Measurements from ENCODE around the gene MBD4.

DNA sequence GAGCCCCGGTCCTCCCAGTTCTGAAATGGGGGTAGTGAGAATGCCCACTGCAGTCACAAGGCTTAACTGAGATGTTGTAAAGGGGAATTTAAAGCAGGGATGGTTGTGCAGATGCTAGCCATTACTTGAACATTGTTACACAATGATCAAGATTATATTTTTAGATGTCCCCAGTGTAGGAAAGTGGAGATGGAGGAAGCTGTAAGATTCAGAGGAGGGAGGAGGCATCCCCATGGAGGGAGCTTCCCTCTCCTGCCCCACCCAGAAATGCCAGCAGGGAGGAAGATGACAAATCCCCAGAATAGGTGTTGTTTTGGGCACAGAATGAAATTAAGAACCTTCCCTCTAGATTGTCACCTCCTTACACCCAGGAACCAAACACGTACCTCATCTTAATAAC is 57.4 kb downstream of the MBD4 start:
- TF ChIP-seq, protein P1, sequence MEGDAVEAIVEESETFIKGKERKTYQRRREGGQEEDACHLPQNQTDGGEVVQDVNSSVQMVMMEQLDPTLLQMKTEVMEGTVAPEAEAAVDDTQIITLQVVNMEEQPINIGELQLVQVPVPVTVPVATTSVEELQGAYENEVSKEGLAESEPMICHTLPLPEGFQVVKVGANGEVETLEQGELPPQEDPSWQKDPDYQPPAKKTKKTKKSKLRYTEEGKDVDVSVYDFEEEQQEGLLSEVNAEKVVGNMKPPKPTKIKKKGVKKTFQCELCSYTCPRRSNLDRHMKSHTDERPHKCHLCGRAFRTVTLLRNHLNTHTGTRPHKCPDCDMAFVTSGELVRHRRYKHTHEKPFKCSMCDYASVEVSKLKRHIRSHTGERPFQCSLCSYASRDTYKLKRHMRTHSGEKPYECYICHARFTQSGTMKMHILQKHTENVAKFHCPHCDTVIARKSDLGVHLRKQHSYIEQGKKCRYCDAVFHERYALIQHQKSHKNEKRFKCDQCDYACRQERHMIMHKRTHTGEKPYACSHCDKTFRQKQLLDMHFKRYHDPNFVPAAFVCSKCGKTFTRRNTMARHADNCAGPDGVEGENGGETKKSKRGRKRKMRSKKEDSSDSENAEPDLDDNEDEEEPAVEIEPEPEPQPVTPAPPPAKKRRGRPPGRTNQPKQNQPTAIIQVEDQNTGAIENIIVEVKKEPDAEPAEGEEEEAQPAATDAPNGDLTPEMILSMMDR (IDR thresholded peaks at IDR 0.05) = no peak
- no peak for TF ChIP-seq POLR2A (IDR thresholded peaks at IDR 0.05)
- no peak for TF ChIP-seq EP300 (IDR thresholded peaks at IDR 0.05)

Measured in upper lobe of left lung (tissue), 4 donors.